ENCODE data around the gene RTN4R. TPM values are rescaled to one million over a fixed set of nuclear protein-coding genes. Genes with fewer than 3 reads are reported as not detected.

RTN4R gene
- total and polyA plus RNA-seq, 2 of the 8 experiments (the other 6 are each of a cell fraction or from before 2014, with no cell fraction given): 21.8 to 41.3 TPM

DNA sequence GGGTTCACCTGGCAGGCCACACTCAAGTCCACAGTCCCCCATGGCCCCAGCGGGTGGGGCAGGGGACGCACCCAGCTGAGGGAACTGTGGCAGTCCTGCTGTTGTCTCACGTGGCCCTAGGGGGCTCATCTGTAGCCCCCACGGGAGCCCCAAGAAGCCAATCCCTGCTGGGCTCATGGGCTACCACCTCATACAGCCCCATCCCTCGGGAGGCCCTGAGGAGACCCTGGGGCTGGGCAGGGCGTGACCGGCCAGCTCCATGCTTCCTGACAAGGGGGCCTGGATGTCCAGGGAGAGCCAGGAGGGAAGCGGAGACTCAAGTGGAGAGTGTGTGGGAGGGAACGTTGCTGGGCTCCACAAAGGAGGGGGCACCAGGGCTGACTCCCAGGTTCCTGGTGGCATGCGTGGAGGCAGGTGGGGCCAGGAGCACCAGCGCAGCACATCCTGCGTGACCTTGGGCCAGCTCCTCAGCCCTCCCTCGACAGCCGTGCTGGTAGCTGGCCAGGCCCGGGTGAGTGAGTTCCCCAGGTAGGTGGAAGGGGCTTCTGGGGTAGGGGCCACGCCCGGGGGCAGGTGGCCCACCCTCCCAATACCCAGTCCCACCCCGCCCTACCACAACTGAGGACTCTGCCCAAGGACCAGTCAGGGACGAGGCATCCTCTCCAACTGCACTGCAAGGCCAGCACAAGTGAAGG lies 7.9 kb downstream of the RTN4R start:
- H3K79me1 ChIP-seq (ENCODE audit: low read depth, low read length): peaks cover 7% of the 10 kb centered on the region
- H3K56ac ChIP-seq (replicated peaks; ENCODE audit: insufficient read length, low read depth, low read length): no peak overlapping the region
- WGBS, 2 experiments (ENCODE audit: extremely low coverage in 1 of 2, insufficient coverage in 1 of 2, insufficient read length in 1 of 2, insufficient replicate concordance in 2 of 2, low coverage in 1 of 2, low lambda C conversion rate in 2 of 2, missing lambda C conversion rate in 1 of 2): 95% methylated on average over 15 of the region's 19 CpGs; no CpG with 5 or more reads in 1 of the 2 experiments
- H2AFZ ChIP-seq (ENCODE audit: low read length): no peak overlapping the region
- no peaks in the 10 kb centered on the region for H3K27me3 ChIP-seq (replicated peaks in 1 of 4; ENCODE audit: control insufficient read depth in 3 of 4, extremely low read depth in 1 of 4, insufficient read depth in 3 of 4, low read length in 3 of 4)
- no peak overlapping the region for H3K9ac ChIP-seq (replicated peaks in 1 of 4; ENCODE audit: extremely low read depth in 1 of 4, low read depth in 3 of 4, low read length in 3 of 4)
- no peaks in the 10 kb centered on the region for H3K4me1 ChIP-seq (replicated peaks in 1 of 4; ENCODE audit: control insufficient read depth in 3 of 4, insufficient read depth in 4 of 4, low read length in 3 of 4)
- peak overlapping the region; percentile 5; the same call in 1 of the 2 replicates for H4K8ac ChIP-seq (ENCODE audit: extremely low read depth, insufficient read depth, low read length)
- H4K91ac ChIP-seq (replicated peaks; ENCODE audit: insufficient read length, low read length): no peak overlapping the region
- no peak overlapping the region for H2BK15ac ChIP-seq (ENCODE audit: low read length)
- H3K23me2 ChIP-seq (ENCODE audit: low read depth, low read length): no peaks in the 10 kb centered on the region
- peaks cover 7 to 12% of the 10 kb centered on the region in 2 experiments for H4K20me1 ChIP-seq (replicated peaks in 1 of 2; ENCODE audit: control insufficient read depth in 1 of 2, insufficient read depth in 2 of 2, low read length in 2 of 2)
- no peak overlapping the region for H4K5ac ChIP-seq (ENCODE audit: insufficient read length, low read depth, low read length)
- ChIA-PET POLR2A (ENCODE audit: partially characterized antibody) (no interaction called here), CTCF (ENCODE audit: partially characterized antibody) (interaction anchor here (0.8 to 3.8 kb wide), 8 partner anchors 14 to 87 kb away, joined by 3 to 23 read pairs (median 6); no protein-coding TSS in a partner anchor)
- no peak overlapping the region for H2BK5ac ChIP-seq (ENCODE audit: low read depth, low read length)
- no peak overlapping the region for H3K4me2 ChIP-seq (ENCODE audit: insufficient read depth in 1 of 2, low read depth in 2 of 2, low read length in 2 of 2)
- H2BK120ac ChIP-seq (replicated peaks; ENCODE audit: low read depth, low read length): no peak overlapping the region
- no peak overlapping the region for H2AK5ac ChIP-seq (ENCODE audit: low read depth, low read length)
- H3K36me3 ChIP-seq (ENCODE audit: control insufficient read depth in 2 of 4, insufficient read depth in 4 of 4, low read length in 3 of 4): no peaks in the 10 kb centered on the region
- no peak for FAIRE-seq
- no peak overlapping the region for H3K23ac ChIP-seq (ENCODE audit: insufficient read length)
- no peak overlapping the region for H3K4ac ChIP-seq (replicated peaks; ENCODE audit: insufficient read length, low read depth, low read length)
- no peak overlapping the region for H3K4me3 ChIP-seq (ENCODE audit: extremely low read depth in 1 of 4, insufficient read depth in 2 of 4, low read depth in 3 of 4, low read length in 4 of 4)
- no peak for DNase-seq (ENCODE audit: low read depth in 1 of 2, low spot score in 2 of 2)
- peaks cover 0 to 7% of the 10 kb centered on the region in 2 experiments; a peak in 1 of 4 replicates for H3K79me2 ChIP-seq (ENCODE audit: control insufficient read depth in 1 of 2, insufficient read depth in 2 of 2, low read length in 2 of 2)
- H2BK20ac ChIP-seq (ENCODE audit: low read length): no peak overlapping the region
- H3K9me3 ChIP-seq (ENCODE audit: insufficient read depth in 2 of 2, low read depth in 1 of 2, low read length in 1 of 2): no peaks in the 10 kb centered on the region
- no peak overlapping the region for H3K27ac ChIP-seq (ENCODE audit: low read depth, low read length)
- H2BK12ac ChIP-seq (ENCODE audit: low read depth, low read length): no peak overlapping the region
- no peak overlapping the region for H3K14ac ChIP-seq (ENCODE audit: insufficient read length)
- no peak overlapping the region for H3K18ac ChIP-seq (ENCODE audit: extremely low read depth, low read length)
- TF ChIP-seq POLR2A (IDR thresholded peaks at IDR 0.05; ENCODE audit: control extremely low read depth in 1 of 2, low read depth in 2 of 2, low read length in 2 of 2) (no peak), RAD21 (IDR thresholded peaks at IDR 0.05 in 1 of 2, conservative IDR thresholded peaks at IDR 0.05 in 1 of 2; ENCODE audit: low read depth in 2 of 2, low read length in 2 of 2) (no peak), CREB1 (IDR thresholded peaks at IDR 0.05) (no peak), SRF (IDR thresholded peaks at IDR 0.05; ENCODE audit: low read depth, low read length) (no peak), TCF12 (IDR thresholded peaks at IDR 0.05; ENCODE audit: low read depth, low read length) (no peak), CHD2 (IDR thresholded peaks at IDR 0.05; ENCODE audit: low read length) (no peak), KDM5A (IDR thresholded peaks at IDR 0.05; ENCODE audit: low read length) (no peak), KDM1A (IDR thresholded peaks at IDR 0.05; ENCODE audit: borderline replicate concordance, low read length) (no peak), CHD1 (IDR thresholded peaks at IDR 0.05; ENCODE audit: low read depth, low read length) (no peak), CEBPB (IDR thresholded peaks at IDR 0.05; ENCODE audit: low read depth, low read length) (no peak), SP1 (IDR thresholded peaks at IDR 0.05; ENCODE audit: low read depth, low read length) (no peak), GTF2F1 (IDR thresholded peaks at IDR 0.05; ENCODE audit: borderline replicate concordance, low read depth, low read length) (no peak), ASH2L (IDR thresholded peaks at IDR 0.05; ENCODE audit: low read length) (no peak), MAFK (IDR thresholded peaks at IDR 0.05; ENCODE audit: low read depth, low read length) (no peak), SP4 (IDR thresholded peaks at IDR 0.05; ENCODE audit: low read length) (no peak), GABPA (IDR thresholded peaks at IDR 0.05; ENCODE audit: borderline replicate concordance, insufficient read depth, low read length) (no peak)

All from H1 (cell line).